ENCODE measurements around the gene RNF115. TPM values are rescaled to one million over a fixed set of nuclear protein-coding genes. Genes with fewer than 3 reads are reported as not detected.

The RNF115 gene
- total and polyA plus RNA-seq, 2 of the 13 experiments (the other 11 are each of a cell fraction or from before 2014, with no cell fraction given), result 6.0 to 10.1 TPM

GRCh38 chr1:145845514-145846161 lies 21.7 kb upstream of the RNF115 start, which contains the start of gene NUDT17 (continued):
- peak; percentile 58 for TF ChIP-seq STAG1 (CRISPR knock-in tag; IDR thresholded peaks at IDR 0.05)
- no peak for TF ChIP-seq ZNF264 (CRISPR knock-in tag; IDR thresholded peaks at IDR 0.05)
- TF ChIP-seq, protein P1, sequence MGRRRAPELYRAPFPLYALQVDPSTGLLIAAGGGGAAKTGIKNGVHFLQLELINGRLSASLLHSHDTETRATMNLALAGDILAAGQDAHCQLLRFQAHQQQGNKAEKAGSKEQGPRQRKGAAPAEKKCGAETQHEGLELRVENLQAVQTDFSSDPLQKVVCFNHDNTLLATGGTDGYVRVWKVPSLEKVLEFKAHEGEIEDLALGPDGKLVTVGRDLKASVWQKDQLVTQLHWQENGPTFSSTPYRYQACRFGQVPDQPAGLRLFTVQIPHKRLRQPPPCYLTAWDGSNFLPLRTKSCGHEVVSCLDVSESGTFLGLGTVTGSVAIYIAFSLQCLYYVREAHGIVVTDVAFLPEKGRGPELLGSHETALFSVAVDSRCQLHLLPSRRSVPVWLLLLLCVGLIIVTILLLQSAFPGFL (CRISPR knock-in tag; IDR thresholded peaks at IDR 0.05), result no peak
- no peak for TF ChIP-seq ZNF589 (CRISPR knock-in tag; conservative IDR thresholded peaks at IDR 0.05)
- no peak for TF ChIP-seq DNMT1 (CRISPR knock-in tag; IDR thresholded peaks at IDR 0.05)
- no peak for TF ChIP-seq ZNF652 (CRISPR knock-in tag; IDR thresholded peaks at IDR 0.05; ENCODE audit: borderline replicate concordance, low read depth)
- TF ChIP-seq RXRA (CRISPR knock-in tag; IDR thresholded peaks at IDR 0.05), result peak; percentile 40; the same call in 1 of the 2 replicates
- TF ChIP-seq ZC3H13 (CRISPR knock-in tag; IDR thresholded peaks at IDR 0.05), result no peak; the same call in 1 of the 2 replicates
- 0 out of 2 replicates have a peak, but pooled peaks have one; percentile 36 for TF ChIP-seq ZNF546 (CRISPR knock-in tag; conservative IDR thresholded peaks at IDR 0.05)
- TF ChIP-seq ZNF432 (CRISPR knock-in tag; IDR thresholded peaks at IDR 0.05; ENCODE audit: borderline replicate concordance), result no peak
- TF ChIP-seq ZNF792 (CRISPR knock-in tag; IDR thresholded peaks at IDR 0.05), result no peak
- TF ChIP-seq ZSCAN30 (CRISPR knock-in tag; IDR thresholded peaks at IDR 0.05), result no peak
- peak; percentile 68; the same call in 1 of the 2 replicates for TF ChIP-seq ZNF138 (CRISPR knock-in tag; IDR thresholded peaks at IDR 0.05; ENCODE audit: low read depth)
- no peak for TF ChIP-seq MAZ (IDR thresholded peaks at IDR 0.05; ENCODE audit: borderline replicate concordance, low read depth, low read length)
- peak; percentile 71; the same call in 1 of the 2 replicates for TF ChIP-seq MAZ (CRISPR knock-in tag; IDR thresholded peaks at IDR 0.05; ENCODE audit: low read depth)
- peak; percentile 95 for TF ChIP-seq AGO1 (IDR thresholded peaks at IDR 0.05; ENCODE audit: low read depth, low read length, poor library complexity, severe bottlenecking)
- TF ChIP-seq ZNF646 (CRISPR knock-in tag; IDR thresholded peaks at IDR 0.05), result no peak
- TF ChIP-seq CC2D1A (CRISPR knock-in tag; IDR thresholded peaks at IDR 0.05), result no peak
- peak; percentile 32; the same call in 1 of the 2 replicates for TF ChIP-seq GATAD2A (CRISPR knock-in tag; IDR thresholded peaks at IDR 0.05)
- TF ChIP-seq WIZ (CRISPR knock-in tag; IDR thresholded peaks at IDR 0.05), result no peak; the same call in 1 of the 2 replicates
- TF ChIP-seq TFDP2 (CRISPR knock-in tag; IDR thresholded peaks at IDR 0.05), result peak; percentile 50
- no peak for TF ChIP-seq SP140L (CRISPR knock-in tag; IDR thresholded peaks at IDR 0.05; ENCODE audit: borderline replicate concordance)
- TF ChIP-seq NONO (IDR thresholded peaks at IDR 0.05), result no peak
- 0 out of 2 replicates have a peak, but pooled peaks have one; percentile 34 for TF ChIP-seq NONO (CRISPR knock-in tag; conservative IDR thresholded peaks at IDR 0.05)

All from HepG2 (cell line).